Measurements from ENCODE around the gene DBT. TPM values are rescaled to one million over a fixed set of nuclear protein-coding genes. Genes with fewer than 3 reads are reported as not detected.

DBT gene
- total and polyA plus RNA-seq, 2 of the 8 experiments (the other 6 are each of a cell fraction or from before 2014, with no cell fraction given) = 3.3 to 24.6 TPM

- TF ChIP-seq CTBP2 (IDR thresholded peaks at IDR 0.05; ENCODE audit: borderline replicate concordance, insufficient read depth, insufficient read length, low read length) (no peak), ASH2L (IDR thresholded peaks at IDR 0.05; ENCODE audit: low read length) (no peak), RXRA (IDR thresholded peaks at IDR 0.05; ENCODE audit: insufficient read depth, low read depth, low read length) (no peak), CHD1 (IDR thresholded peaks at IDR 0.05; ENCODE audit: low read depth, low read length) (no peak), CHD2 (IDR thresholded peaks at IDR 0.05; ENCODE audit: low read length) (no peak), JUND (IDR thresholded peaks at IDR 0.05; ENCODE audit: low read length) (no peak), FOSL1 (IDR thresholded peaks at IDR 0.05; ENCODE audit: insufficient read depth, low read depth, low read length) (no peak), SIN3A (conservative IDR thresholded peaks at IDR 0.05 in 1 of 2, IDR thresholded peaks at IDR 0.05 in 1 of 2; ENCODE audit: low read depth in 1 of 2, low read length in 2 of 2) (no peak), SIRT6 (IDR thresholded peaks at IDR 0.05; ENCODE audit: low read length) (no peak), SRF (IDR thresholded peaks at IDR 0.05; ENCODE audit: low read depth, low read length) (no peak)
Measured at GRCh38 chr1:100142343-100142742, 107.3 kb downstream of the DBT start (continued).

All from H1 (cell line).